Panc1 (cell line): ENCODE data around the gene RHOXF2. TPM values are rescaled to one million over a fixed set of nuclear protein-coding genes. Genes with fewer than 3 reads are reported as not detected.

Experiments used
- ATAC-seq: fragments of 200-7000 bp; cut with Tn5 transposase; 2 replicates; pipeline ENCODE4 v1.9.1; 2020; ENCODE audit warnings: mild to moderate bottlenecking, moderate library complexity
- BruUV-seq: library from RNA; stranded (reverse); fragments of 400-500 nt; replicated peaks from 2 replicates; lab custom pipeline; 2021; lab: Mats Ljungman, UMichigan
- CTCF ChIA-PET: fragments of 300-600 bp; sonication (Branson Sonifier 250); formaldehyde crosslinking; loops from one replicate; lab custom pipeline; 2022; ENCODE audit warnings: antibody characterized with exemption; lab: Charles Lee
- POLR2A ChIA-PET: fragments of 300-600 bp; sonication (Branson Sonifier 250); formaldehyde crosslinking; loops from one replicate; lab custom pipeline; 2022; ENCODE audit warnings: antibody characterized with exemption; lab: Charles Lee
- DNase-seq: peaks from one replicate; pipeline ENCODE4 v3.0.0-alpha.2; 2010; ENCODE audit warnings: low read depth, low spot score
- H3K27ac ChIP-seq: 2 replicates; pipeline ENCODE4 v1.5.1; 2011; ENCODE audit warnings: mild to moderate bottlenecking, low read length, inconsistent platforms
- H3K27me3 ChIP-seq: fragments of 200-500 bp; sonication (Bioruptor generic); 2 replicates; pipeline ENCODE4 v1.6.0; 2014; ENCODE audit warnings: low read length, inconsistent platforms; ENCODE audit not compliant: control insufficient read depth, insufficient read depth
- H3K36me3 ChIP-seq: fragments of 200-500 bp; sonication (Bioruptor generic); 2 replicates; pipeline ENCODE4 v1.5.1; 2014; ENCODE audit warnings: inconsistent platforms, mild to moderate bottlenecking, low read length, moderate library complexity; ENCODE audit not compliant: control insufficient read depth, insufficient read depth
- H3K4me1 ChIP-seq: 2 replicates; pipeline ENCODE4 v1.5.1; 2011; ENCODE audit warnings: inconsistent platforms, mild to moderate bottlenecking, low read length, moderate library complexity; ENCODE audit not compliant: control insufficient read depth, insufficient read depth
- H3K4me3 ChIP-seq, 2 experiments: 2 replicates each; pipeline ENCODE4 v1.5.1; 2011 to 2012; ENCODE audit warnings: low read depth in 2 of 2, low read length in 2 of 2, mild to moderate bottlenecking in 2 of 2, inconsistent platforms in 1 of 2, moderate library complexity in 1 of 2
- H3K9me3 ChIP-seq: fragments of 200-500 bp; sonication (Bioruptor generic); 2 replicates; pipeline ENCODE4 v1.5.1; 2014; ENCODE audit warnings: low read depth, mild to moderate bottlenecking, inconsistent platforms, low read length, moderate library complexity; ENCODE audit not compliant: control insufficient read depth, insufficient read depth
- CTCF ChIP-seq: fragments of 450-650 bp; IDR thresholded peaks from 2 replicates; pipeline ENCODE4 v1.5.1; 2017; ENCODE audit warnings: mild to moderate bottlenecking
- REST ChIP-seq, 2 experiments: IDR thresholded peaks; 2 replicates each; pipeline ENCODE4 v1.6.1; 2011 to 2012; ENCODE audit warnings: low read depth in 2 of 2, control low read depth in 1 of 2, low read length in 1 of 2, mild to moderate bottlenecking in 1 of 2, moderate library complexity in 1 of 2; ENCODE audit not compliant: insufficient read depth in 1 of 2
- in situ Hi-C: cut with HindIII; loops from 2 replicates; pipeline ENCODE4 v1.10.0; 2016; ENCODE audit warnings: low sequenced_read_pairs, low pct_unique_long_range_greater_than_20kb
- intact Hi-C: fragments of 100-400 bp; cut with micrococcal nuclease; formaldehyde crosslinking; loops from one replicate; pipeline ENCODE4 v1.10.0; 2022; ENCODE audit not compliant: unreplicated experiment
- total RNA-seq: library from RNA; stranded (reverse); gene quantifications from one replicate; pipeline ENCODE4 v1.2.1, GENCODE V29; 2021; ENCODE audit not compliant: unreplicated experiment

Gene RHOXF2
- total RNA-seq, 1 experiment from 2014 or later: not detected

GRCh38 chrX:120213438-120214265 lies 55.2 kb downstream of the RHOXF2 start:
- intact Hi-C loops: no loop called here
- ChIA-PET POLR2A (no interaction called here), CTCF (interaction anchor here (0.5 to 1.4 kb wide), 6 partner anchors 14 to 297 kb away, joined by 3 to 5 read pairs (median 3); no protein-coding TSS in a partner anchor)
- no peak overlapping the region for H3K27ac ChIP-seq
- ATAC-seq (peak; percentile 96), DNase-seq (peak; percentile 42)
- H3K27me3 ChIP-seq: peaks cover 5% of the 10 kb centered on the region; the same call in 1 of the 2 replicates
- no TSS peak for BruUV-seq
- no peaks in the 10 kb centered on the region for H3K9me3 ChIP-seq
- in situ Hi-C loops: no loop called here
- no peak overlapping the region for H3K4me3 ChIP-seq
- no peaks in the 10 kb centered on the region for H3K4me1 ChIP-seq
- peak; percentile 85 for TF ChIP-seq CTCF
- no peak for TF ChIP-seq REST (IDR thresholded peaks at IDR 0.05; ENCODE audit: insufficient read depth in 1 of 2, low read depth in 2 of 2, low read length in 1 of 2)
- no peaks in the 10 kb centered on the region for H3K36me3 ChIP-seq

Other genes starting within 250 kb of the RHOXF2 start
- gene NKAP, start 214.9 kb upstream of the RHOXF2 start, total RNA-seq: 13.6 TPM
- gene RHOXF2B, start 80.9 kb upstream of the RHOXF2 start, total RNA-seq: 0.10 TPM
- gene RHOXF1, start 42.7 kb upstream of the RHOXF2 start, total RNA-seq: 0.41 TPM
- 21.5 TPM for gene ZBTB33, start 92.2 kb downstream of the RHOXF2 start, total RNA-seq
- gene TMEM255A, start 152.8 kb downstream of the RHOXF2 start, total RNA-seq: 0.31 TPM
- gene ATP1B4, start 203.5 kb downstream of the RHOXF2 start, total RNA-seq: not detected